NB4 (cell line): ENCODE data around the gene SNHG17.
"Not testable (repeated sequence)": the region's sequence is repeated elsewhere in the genome, so short reads cannot be mapped to it uniquely, and the experiment has no call there.

Source experiments
- DNase-seq: peaks from one replicate; pipeline ENCODE4 v3.0.0; 2010; ENCODE audit warnings: low read depth
- H3K4me3 ChIP-seq: one replicate; pipeline ENCODE4 v1.5.1; 2011; ENCODE audit warnings: mild to moderate bottlenecking, low read depth, low read length, moderate library complexity
- CTCF ChIP-seq: IDR thresholded peaks from one replicate; pipeline ENCODE4 v1.5.1; 2012; ENCODE audit warnings: low read depth, low read length
- MAX ChIP-seq: IDR thresholded peaks from 2 replicates; pipeline ENCODE4 v1.6.1; 2011; ENCODE audit warnings: low read depth, low read length
- MYC ChIP-seq: IDR thresholded peaks from 2 replicates; pipeline ENCODE4 v1.6.1; 2011; ENCODE audit warnings: low read depth, low read length
- POLR2A ChIP-seq: IDR thresholded peaks from 2 replicates; pipeline ENCODE4 v1.6.1; 2011; ENCODE audit warnings: mild to moderate bottlenecking; ENCODE audit not compliant: insufficient read length; ENCODE audit errors: extremely low read depth

The SNHG17 gene

GRCh38 chr20:38412877-38413577 is 22.1 kb downstream of the SNHG17 start:
- TF ChIP-seq MAX: no peak
- no peak for TF ChIP-seq CTCF
- no peak for TF ChIP-seq MYC
- TF ChIP-seq POLR2A: no peak
- no peak for DNase-seq
- H3K4me3 ChIP-seq: no peak overlapping the region

- not testable (repeated sequence) for DNase-seq, H3K4me3 ChIP-seq
Measured at GRCh38 chr20:38407822-38408221, 27.3 kb downstream of the SNHG17 start.

GRCh38 chr20:38407321-38407720 is 27.8 kb downstream of the SNHG17 start:
- H3K4me3 ChIP-seq: no peak overlapping the region
- no peak for DNase-seq
- no peak for TF ChIP-seq POLR2A
- no peak for TF ChIP-seq MYC
- no peak for TF ChIP-seq MAX
- TF ChIP-seq CTCF: no peak

- no peak overlapping the region for H3K4me3 ChIP-seq
- TF ChIP-seq POLR2A (no peak), MYC (no peak), MAX (no peak), CTCF (no peak)
- no peak for DNase-seq
Measured at GRCh38 chr20:38406476-38406875, 28.7 kb downstream of the SNHG17 start.

GRCh38 chr20:38405132-38405531 is 30.0 kb downstream of the SNHG17 start:
- no peak overlapping the region for H3K4me3 ChIP-seq
- no peak for DNase-seq
- TF ChIP-seq POLR2A: no peak
- TF ChIP-seq CTCF: no peak
- TF ChIP-seq MAX: no peak
- TF ChIP-seq MYC: no peak

- DNase-seq: no peak
- no peak overlapping the region for H3K4me3 ChIP-seq
- no peak for TF ChIP-seq POLR2A
- TF ChIP-seq CTCF: no peak
- no peak for TF ChIP-seq MYC
- no peak for TF ChIP-seq MAX
Measured at GRCh38 chr20:38404016-38404415, 31.1 kb downstream of the SNHG17 start.
